ENCODE measurements around the gene GTSE1.
"Not testable (repeated sequence)": the region's sequence is repeated elsewhere in the genome, so short reads cannot be mapped to it uniquely, and the experiment has no call there.

The GTSE1 gene

GRCh38 chr22:46263216-46263590 is 33.5 kb upstream of the GTSE1 start, which contains the start of gene PKDREJ:
PKDREJ (minus strand) TSS chr22:46263343; CDS start chr22:46263322, 21 bp downstream.
- Histone ChIP-seq H3K36me3 (no peaks in the 10 kb centered on the region), H3K27me3 (ENCODE audit: insufficient read depth, low read depth, severe bottlenecking) (no peaks in the 10 kb centered on the region), H3K9me3 (ENCODE audit: severe bottlenecking) (peaks cover 11% of the 10 kb centered on the region), H3K4me3 (ENCODE audit: low read depth, low read length) (no peak within 1 kb of the TSS), H3K27ac (no peak within 1 kb of the TSS)
- TF ChIP-seq CTCF (IDR thresholded peaks at IDR 0.05; ENCODE audit: low read depth, low read length) = no peak
- DNase-seq = no peak

- peaks cover 11% of the 10 kb centered on the region for H3K9me3 ChIP-seq (ENCODE audit: severe bottlenecking)
- not testable (repeated sequence) for H3K27ac ChIP-seq; H3K27me3 ChIP-seq (ENCODE audit: insufficient read depth, low read depth, severe bottlenecking); DNase-seq; H3K36me3 ChIP-seq; H3K4me3 ChIP-seq (ENCODE audit: low read depth, low read length)
Measured at GRCh38 chr22:46264520-46264919, 32.1 kb upstream of the GTSE1 start.

GRCh38 chr22:46265627-46266026 is 31.0 kb upstream of the GTSE1 start:
- DNase-seq; H3K36me3 ChIP-seq; H3K27me3 ChIP-seq (ENCODE audit: insufficient read depth, low read depth, severe bottlenecking); H3K27ac ChIP-seq; H3K4me3 ChIP-seq (ENCODE audit: low read depth, low read length): not testable (repeated sequence)
- H3K9me3 ChIP-seq (ENCODE audit: severe bottlenecking) = peaks cover 11% of the 10 kb centered on the region

- DNase-seq = peak; percentile 86
- no peak for TF ChIP-seq CTCF (IDR thresholded peaks at IDR 0.05; ENCODE audit: low read depth, low read length)
- H3K36me3 ChIP-seq = peaks cover 6% of the 10 kb centered on the region; the same call in 1 of the 2 replicates
- peaks cover 11% of the 10 kb centered on the region for H3K9me3 ChIP-seq (ENCODE audit: severe bottlenecking)
- H3K27ac ChIP-seq = peak within 1 kb of the TSS; percentile 71
- H3K27me3 ChIP-seq (ENCODE audit: insufficient read depth, low read depth, severe bottlenecking) = no peaks in the 10 kb centered on the region
- H3K4me3 ChIP-seq (ENCODE audit: low read depth, low read length) = peak within 1 kb of the TSS; percentile 82
Measured at GRCh38 chr22:46267431-46268279, 29.0 kb upstream of the GTSE1 start, which contains the start of gene TTC38. TTC38 (plus strand) TSS chr22:46268008; CDS start chr22:46268040, 32 bp downstream.

GRCh38 chr22:46269564-46269963 is 27.1 kb upstream of the GTSE1 start:
- no peak for TF ChIP-seq CTCF (IDR thresholded peaks at IDR 0.05; ENCODE audit: low read depth, low read length)
- Histone ChIP-seq H3K9me3 (ENCODE audit: severe bottlenecking) (peaks cover 11% of the 10 kb centered on the region), H3K4me3 (ENCODE audit: low read depth, low read length) (no peak overlapping the region), H3K27ac (no peak overlapping the region), H3K36me3 (peaks cover 22% of the 10 kb centered on the region), H3K27me3 (ENCODE audit: insufficient read depth, low read depth, severe bottlenecking) (no peaks in the 10 kb centered on the region)
- no peak for DNase-seq

- DNase-seq = no peak
- no peak overlapping the region for H3K4me3 ChIP-seq (ENCODE audit: low read depth, low read length)
- no peaks in the 10 kb centered on the region for H3K9me3 ChIP-seq (ENCODE audit: severe bottlenecking)
- H3K27ac ChIP-seq = no peak overlapping the region
- TF ChIP-seq CTCF (IDR thresholded peaks at IDR 0.05; ENCODE audit: low read depth, low read length) = no peak
- H3K36me3 ChIP-seq = peaks cover 40% of the 10 kb centered on the region
- no peaks in the 10 kb centered on the region for H3K27me3 ChIP-seq (ENCODE audit: insufficient read depth, low read depth, severe bottlenecking)
Measured at GRCh38 chr22:46272196-46272595, 24.5 kb upstream of the GTSE1 start.

All from WERI-Rb-1 (cell line).